MCF 10A (cell line): ENCODE data around the gene PAMR1. TPM values are rescaled to one million over a fixed set of nuclear protein-coding genes. Genes with fewer than 3 reads are reported as not detected.

Experiments used
- BruUV-seq: library from RNA; stranded (reverse); fragments of 400-500 nt; replicated peaks from 2 replicates; lab custom pipeline; 2021; lab: Mats Ljungman, UMichigan
- CTCF ChIA-PET: fragments of 300-600 bp; sonication (Branson Sonifier 250); formaldehyde crosslinking; extraction: SDS; loops from one replicate; lab custom pipeline; 2021; ENCODE audit warnings: antibody characterized with exemption, inconsistent platforms; lab: Yijun Ruan, JAX
- POLR2A ChIA-PET: fragments of 300-600, 350-650 bp; sonication (Branson Sonifier 250); formaldehyde crosslinking; extraction: SDS; loops from one replicate; lab custom pipeline; 2020; ENCODE audit warnings: antibody characterized with exemption, inconsistent platforms; lab: Yijun Ruan, JAX
- DNase-seq: peaks from one replicate; pipeline ENCODE4 v3.0.0-alpha.2; 2018; ENCODE audit not compliant: unreplicated experiment
- H3K27ac Mint-ChIP-seq: one replicate; pipeline ENCODE4 v1.8.0; 2022; ENCODE audit warnings: mild to moderate bottlenecking, low read depth, mixed read lengths; ENCODE audit not compliant: unreplicated experiment
- H3K27me3 Mint-ChIP-seq: one replicate; pipeline ENCODE4 v1.8.0; 2022; ENCODE audit warnings: mixed read lengths; ENCODE audit not compliant: insufficient read depth, unreplicated experiment
- H3K36me3 Mint-ChIP-seq: one replicate; pipeline ENCODE4 v1.8.0; 2022; ENCODE audit warnings: mild to moderate bottlenecking, moderate library complexity, mixed read lengths; ENCODE audit not compliant: insufficient read depth, unreplicated experiment
- H3K4me1 Mint-ChIP-seq: one replicate; pipeline ENCODE4 v1.8.0; 2022; ENCODE audit warnings: mixed read lengths; ENCODE audit not compliant: insufficient read depth, unreplicated experiment
- H3K4me3 Mint-ChIP-seq: one replicate; pipeline ENCODE4 v1.8.0; 2022; ENCODE audit warnings: mild to moderate bottlenecking, moderate library complexity, mixed read lengths; ENCODE audit not compliant: unreplicated experiment
- H3K9me3 Mint-ChIP-seq: one replicate; pipeline ENCODE4 v1.8.0; 2022; ENCODE audit warnings: mixed read lengths; ENCODE audit not compliant: unreplicated experiment
- intact Hi-C: fragments of 100-400 bp; cut with micrococcal nuclease; formaldehyde crosslinking; loops from 2 replicates; pipeline ENCODE4 v1.14.1; 2022
- total RNA-seq: library from RNA; stranded (reverse); gene quantifications from 2 replicates; pipeline ENCODE4 v1.2.3, GENCODE V29; 2022
- TF ChIP-seq, protein P1 (sequence below): fragments of 200-600 bp; IDR thresholded peaks from one replicate; pipeline ENCODE4 v1.8.0; 2022; ENCODE audit warnings: antibody characterized with exemption, mild to moderate bottlenecking; ENCODE audit not compliant: unreplicated experiment

Gene PAMR1
- total RNA-seq, 1 experiment from 2014 or later: 0.51 TPM

DNA sequence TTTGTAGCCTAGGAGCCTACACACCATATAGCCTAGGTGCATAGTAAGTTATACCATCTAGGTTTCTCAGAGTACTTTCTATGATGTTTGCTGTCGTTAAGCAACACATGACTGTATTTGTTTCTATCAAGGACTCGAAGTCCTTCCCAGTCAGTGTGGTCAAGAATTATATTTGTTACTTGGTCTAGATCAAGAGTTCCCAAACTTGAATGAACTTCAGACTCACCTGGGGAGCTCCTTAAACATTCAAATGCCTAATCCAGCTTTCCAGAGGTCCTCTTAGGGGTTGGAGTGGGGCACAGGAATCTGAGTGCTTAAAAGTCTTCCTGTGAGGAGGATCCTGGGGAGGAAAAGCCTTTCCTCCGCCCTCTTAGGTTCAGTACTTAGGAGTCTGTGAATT lies 41.5 kb upstream of the PAMR1 start:
- no peak for DNase-seq
- ChIA-PET CTCF (interaction anchor here (1.1 to 1.2 kb wide), 2 partner anchors 36 to 475 kb away, joined by 3 to 5 read pairs; no protein-coding TSS in a partner anchor), POLR2A (interaction anchor here (0.9 to 1.9 kb wide), 6 partner anchors 10 to 52 kb away, joined by 3 to 10 read pairs (median 5); no protein-coding TSS in a partner anchor)
- Mint-ChIP-seq H3K4me1 (peaks cover 9% of the 10 kb centered on the region), H3K9me3 (no peaks in the 10 kb centered on the region), H3K27ac (no peak overlapping the region), H3K4me3 (no peak overlapping the region), H3K27me3 (no peaks in the 10 kb centered on the region), H3K36me3 (no peaks in the 10 kb centered on the region)
- no TSS peak for BruUV-seq
- intact Hi-C loops: no loop called here
- TF ChIP-seq, protein P1, sequence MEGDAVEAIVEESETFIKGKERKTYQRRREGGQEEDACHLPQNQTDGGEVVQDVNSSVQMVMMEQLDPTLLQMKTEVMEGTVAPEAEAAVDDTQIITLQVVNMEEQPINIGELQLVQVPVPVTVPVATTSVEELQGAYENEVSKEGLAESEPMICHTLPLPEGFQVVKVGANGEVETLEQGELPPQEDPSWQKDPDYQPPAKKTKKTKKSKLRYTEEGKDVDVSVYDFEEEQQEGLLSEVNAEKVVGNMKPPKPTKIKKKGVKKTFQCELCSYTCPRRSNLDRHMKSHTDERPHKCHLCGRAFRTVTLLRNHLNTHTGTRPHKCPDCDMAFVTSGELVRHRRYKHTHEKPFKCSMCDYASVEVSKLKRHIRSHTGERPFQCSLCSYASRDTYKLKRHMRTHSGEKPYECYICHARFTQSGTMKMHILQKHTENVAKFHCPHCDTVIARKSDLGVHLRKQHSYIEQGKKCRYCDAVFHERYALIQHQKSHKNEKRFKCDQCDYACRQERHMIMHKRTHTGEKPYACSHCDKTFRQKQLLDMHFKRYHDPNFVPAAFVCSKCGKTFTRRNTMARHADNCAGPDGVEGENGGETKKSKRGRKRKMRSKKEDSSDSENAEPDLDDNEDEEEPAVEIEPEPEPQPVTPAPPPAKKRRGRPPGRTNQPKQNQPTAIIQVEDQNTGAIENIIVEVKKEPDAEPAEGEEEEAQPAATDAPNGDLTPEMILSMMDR: no peak

DNA sequence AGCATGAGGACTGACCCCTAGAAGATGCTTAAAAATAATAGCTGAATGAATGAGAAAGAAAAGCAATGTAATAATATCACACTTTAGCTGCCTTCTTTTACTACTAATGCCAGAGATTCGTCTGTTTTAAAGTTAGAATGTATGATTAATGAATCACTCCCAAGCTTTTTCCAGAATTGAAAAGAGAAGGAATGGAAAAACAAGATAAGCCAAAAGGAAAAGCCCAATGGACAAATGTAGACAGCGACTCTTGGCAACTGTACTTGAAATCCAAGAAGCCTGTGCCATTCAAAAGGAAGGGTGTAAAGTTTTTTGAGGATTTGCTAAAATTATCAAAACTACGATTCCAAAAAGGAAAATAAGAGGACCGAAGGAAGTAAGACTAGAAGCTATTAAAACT lies 40.8 kb upstream of the PAMR1 start:
- DNase-seq: no peak
- intact Hi-C loops: no loop called here
- no peaks in the 10 kb centered on the region for H3K27me3 Mint-ChIP-seq
- H3K36me3 Mint-ChIP-seq: no peaks in the 10 kb centered on the region
- peaks cover 9% of the 10 kb centered on the region for H3K4me1 Mint-ChIP-seq
- ChIA-PET POLR2A (interaction anchor here (1.0 to 1.4 kb wide), 3 partner anchors 9 to 24 kb away, joined by 3 to 4 read pairs (median 3); no protein-coding TSS in a partner anchor), CTCF (interaction anchor here (0.7 to 1.2 kb wide), 3 partner anchors 9 to 604 kb away, joined by 3 to 4 read pairs (median 3); no protein-coding TSS in a partner anchor)
- H3K27ac Mint-ChIP-seq: no peak overlapping the region
- H3K9me3 Mint-ChIP-seq: no peaks in the 10 kb centered on the region
- BruUV-seq: no TSS peak
- TF ChIP-seq, protein P1: no peak
- H3K4me3 Mint-ChIP-seq: no peak overlapping the region

DNA sequence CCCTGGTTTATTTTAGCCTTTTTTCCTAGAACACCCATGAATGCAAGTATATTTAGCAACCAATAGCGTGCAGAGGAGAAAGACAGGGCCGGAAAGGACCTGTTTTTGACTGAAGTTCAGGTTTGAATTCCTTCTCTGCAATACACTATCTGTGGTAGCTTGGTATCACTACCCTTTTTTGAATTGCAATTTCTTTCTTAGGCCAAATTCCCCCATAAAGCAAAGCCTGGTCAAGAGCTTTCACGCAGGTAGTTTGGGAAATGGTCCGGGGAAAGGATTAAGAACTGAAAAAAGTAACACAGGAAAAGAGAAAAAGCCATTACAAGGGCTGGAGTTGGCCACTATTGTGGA lies 38.8 kb upstream of the PAMR1 start:
- no peak overlapping the region for H3K4me3 Mint-ChIP-seq
- CTCF ChIA-PET: no interaction called here
- TF ChIP-seq, protein P1: no peak
- no TSS peak for BruUV-seq
- no peaks in the 10 kb centered on the region for H3K36me3 Mint-ChIP-seq
- no peaks in the 10 kb centered on the region for H3K27me3 Mint-ChIP-seq
- H3K27ac Mint-ChIP-seq: no peak overlapping the region
- H3K9me3 Mint-ChIP-seq: no peaks in the 10 kb centered on the region
- peaks cover 9% of the 10 kb centered on the region for H3K4me1 Mint-ChIP-seq
- intact Hi-C loops: no loop called here
- no peak for DNase-seq
- POLR2A ChIA-PET: interaction anchor here (0.7 kb wide), 1 partner anchor 42 kb away, joined by 3 read pairs; no protein-coding TSS in a partner anchor

DNA sequence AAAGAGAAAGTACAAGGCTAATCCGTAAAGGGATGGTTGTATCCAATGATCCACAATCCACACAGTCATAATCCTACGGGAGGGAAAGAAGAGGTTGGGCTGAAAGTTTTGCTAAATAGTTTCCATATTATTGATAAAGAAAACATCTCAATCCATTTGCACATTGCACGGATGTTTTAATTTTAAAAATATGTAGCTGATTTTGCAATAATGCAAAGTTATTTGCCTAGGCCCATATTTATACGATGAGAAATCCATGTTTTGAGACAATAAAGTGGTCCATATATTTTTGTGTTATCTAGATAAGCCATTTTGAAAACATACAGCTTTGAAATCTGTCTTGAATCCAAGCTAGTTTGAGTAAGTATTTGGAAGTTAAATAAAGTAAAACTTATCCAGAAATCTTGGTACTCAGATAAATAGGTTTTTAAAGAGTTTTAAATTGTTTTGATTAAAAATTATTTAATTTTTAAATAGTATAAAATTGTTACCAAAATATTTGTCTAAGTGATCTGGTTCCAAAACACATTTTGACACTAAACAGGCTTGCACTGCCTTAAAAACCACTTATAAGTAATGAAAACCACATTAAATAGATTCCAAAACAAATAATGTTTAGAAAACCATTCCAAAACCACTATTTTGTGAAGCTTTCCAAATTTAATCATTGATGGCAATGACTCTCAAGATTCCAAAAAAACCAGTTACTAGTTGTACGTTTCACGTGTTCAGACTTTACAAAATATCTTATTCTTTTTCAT lies 38.2 kb upstream of the PAMR1 start:
- Mint-ChIP-seq H3K27me3 (no peaks in the 10 kb centered on the region), H3K4me3 (no peak overlapping the region), H3K27ac (no peak overlapping the region), H3K36me3 (no peaks in the 10 kb centered on the region), H3K4me1 (peaks cover 8% of the 10 kb centered on the region), H3K9me3 (no peaks in the 10 kb centered on the region)
- TF ChIP-seq, protein P1: no peak
- POLR2A ChIA-PET: interaction anchor here (0.7 kb wide), 2 partner anchors 42 to 652 kb away, joined by 3 read pairs; no protein-coding TSS in a partner anchor
- CTCF ChIA-PET: no interaction called here
- intact Hi-C loops: no loop called here
- DNase-seq: no peak
- BruUV-seq: no TSS peak
